ENCODE measurements around the gene HELQ.
"Not testable (repeated sequence)": the region's sequence is repeated elsewhere in the genome, so short reads cannot be mapped to it uniquely, and the experiment has no call there.

The HELQ gene

GRCh38 chr4:83455281-83456183 is at the start of gene HELQ, which contains the start of gene MRPS18C:
HELQ (minus strand) TSS chr4:83455823; CDS start chr4:83455693, 130 bp downstream.
MRPS18C (plus strand) TSS chr4:83456058; CDS start chr4:83456078, 20 bp downstream.
- FAIRE-seq, result peak; percentile 61
- DNase-seq (ENCODE audit: low spot score), result peak; percentile 95

GRCh38 chr4:83504996-83505395 is 49.4 kb upstream of the HELQ start:
- no peak for FAIRE-seq
- DNase-seq (ENCODE audit: low spot score), result no peak

GRCh38 chr4:83504503-83504902 is 48.9 kb upstream of the HELQ start:
- no peak for DNase-seq (ENCODE audit: low spot score)
- FAIRE-seq, result no peak

GRCh38 chr4:83503974-83504373 is 48.4 kb upstream of the HELQ start:
- FAIRE-seq (no peak), DNase-seq (ENCODE audit: low spot score) (no peak)

- DNase-seq (ENCODE audit: low spot score), result not testable (repeated sequence)
Measured at GRCh38 chr4:83501671-83502070, 46.0 kb upstream of the HELQ start.

GRCh38 chr4:83498187-83498586 is 42.6 kb upstream of the HELQ start:
- FAIRE-seq, result no peak
- DNase-seq (ENCODE audit: low spot score), result no peak

More at GRCh38 chr4:83501671-83502070, 46.0 kb upstream of the HELQ start:
- not testable (repeated sequence) for FAIRE-seq

- not testable (repeated sequence) for FAIRE-seq; DNase-seq (ENCODE audit: low spot score)
Measured at GRCh38 chr4:83496085-83496917, 40.7 kb upstream of the HELQ start.

GRCh38 chr4:83490876-83491450 is 35.3 kb upstream of the HELQ start:
- DNase-seq (ENCODE audit: low spot score) (peak; percentile 7), FAIRE-seq (peak; percentile 69)

- DNase-seq (ENCODE audit: low spot score) (no peak), FAIRE-seq (no peak)
Measured at GRCh38 chr4:83489711-83490326, 34.2 kb upstream of the HELQ start.

- FAIRE-seq, result no peak
- no peak for DNase-seq (ENCODE audit: low spot score)
Measured at GRCh38 chr4:83486457-83487129, 31.0 kb upstream of the HELQ start.

- FAIRE-seq, result no peak
- DNase-seq (ENCODE audit: low spot score), result peak; percentile 80
Measured at GRCh38 chr4:83484500-83485461, 29.2 kb upstream of the HELQ start, which contains the start of gene ABRAXAS1. ABRAXAS1 (minus strand) TSS chr4:83485100; CDS start chr4:83485072, 28 bp downstream.

GRCh38 chr4:83473966-83474365 is 18.3 kb upstream of the HELQ start:
- no peak for DNase-seq (ENCODE audit: low spot score)
- FAIRE-seq, result no peak

GRCh38 chr4:83473423-83473822 is 17.8 kb upstream of the HELQ start:
- DNase-seq (ENCODE audit: low spot score) (no peak), FAIRE-seq (no peak)

GRCh38 chr4:83456184-83456501 is 520 bp upstream of the HELQ start:
- no peak for FAIRE-seq
- no peak for DNase-seq (ENCODE audit: low spot score)

- no peak for FAIRE-seq
- no peak for DNase-seq (ENCODE audit: low spot score)
Measured at GRCh38 chr4:83454686-83455085, 937 bp downstream of the HELQ start.

GRCh38 chr4:83449009-83449408 is 6.6 kb downstream of the HELQ start:
- no peak for DNase-seq (ENCODE audit: low spot score)
- FAIRE-seq, result no peak

GRCh38 chr4:83440899-83441298 is 14.7 kb downstream of the HELQ start:
- no peak for DNase-seq (ENCODE audit: low spot score)
- FAIRE-seq, result no peak

GRCh38 chr4:83440148-83440814 is 15.3 kb downstream of the HELQ start:
- no peak for DNase-seq (ENCODE audit: low spot score)
- FAIRE-seq, result peak; percentile 14

GRCh38 chr4:83438719-83439118 is 16.9 kb downstream of the HELQ start:
- DNase-seq (ENCODE audit: low spot score), result no peak
- FAIRE-seq, result no peak
